ENCODE data around the gene SPRR2D.
"Not testable (repeated sequence)": the region's sequence is repeated elsewhere in the genome, so short reads cannot be mapped to it uniquely, and the experiment has no call there.

SPRR2D gene

GRCh38 chr1:153040950-153041631 lies at the start of gene SPRR2D:
Gene SPRR2D, minus strand, starts transcription at chr1:153041120. Its CDS starts 774 bp downstream, at chr1:153040346.
- DNase-seq: no peak

DNA sequence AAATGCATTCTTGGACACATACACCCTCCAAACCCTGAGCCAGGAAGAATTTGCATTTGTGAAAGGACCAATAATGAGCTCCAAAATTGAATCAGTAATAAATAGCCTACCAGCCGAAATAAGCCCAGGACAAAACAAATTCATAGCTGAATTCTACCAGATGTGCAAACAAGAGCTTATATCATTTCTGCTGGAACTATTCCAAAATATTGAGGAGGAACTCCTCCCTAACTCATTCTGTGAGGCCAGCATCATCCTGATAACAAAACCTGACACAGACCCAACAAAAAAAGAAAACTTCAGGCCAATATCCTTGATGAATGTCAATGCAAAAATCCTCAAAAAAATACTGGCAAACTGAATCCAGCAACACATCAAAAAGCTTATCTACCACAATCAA lies 46.7 kb upstream of the SPRR2D start:
- no peak for DNase-seq

DNA sequence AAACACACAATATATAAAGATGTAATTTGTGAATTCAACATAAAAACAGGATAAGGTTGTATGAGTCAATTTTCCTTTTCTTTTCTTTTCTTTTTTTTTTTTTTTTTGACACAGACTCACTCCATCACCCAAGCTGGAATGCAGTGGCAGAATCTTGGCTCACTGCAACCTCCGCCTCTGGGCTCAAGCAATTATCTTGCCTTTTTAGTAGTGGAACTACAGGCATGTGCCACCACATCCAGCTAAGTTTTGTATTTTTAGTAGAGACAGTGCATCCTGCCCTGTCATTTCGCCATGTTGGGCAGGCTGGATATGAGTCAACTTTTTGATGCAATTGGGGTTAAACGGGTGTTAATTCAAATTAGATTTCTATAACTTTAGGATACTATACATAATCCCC lies 40.8 kb upstream of the SPRR2D start:
- DNase-seq: no peak

- DNase-seq: no peak
Measured at GRCh38 chr1:153072806-153073726, 32.1 kb upstream of the SPRR2D start.

DNA sequence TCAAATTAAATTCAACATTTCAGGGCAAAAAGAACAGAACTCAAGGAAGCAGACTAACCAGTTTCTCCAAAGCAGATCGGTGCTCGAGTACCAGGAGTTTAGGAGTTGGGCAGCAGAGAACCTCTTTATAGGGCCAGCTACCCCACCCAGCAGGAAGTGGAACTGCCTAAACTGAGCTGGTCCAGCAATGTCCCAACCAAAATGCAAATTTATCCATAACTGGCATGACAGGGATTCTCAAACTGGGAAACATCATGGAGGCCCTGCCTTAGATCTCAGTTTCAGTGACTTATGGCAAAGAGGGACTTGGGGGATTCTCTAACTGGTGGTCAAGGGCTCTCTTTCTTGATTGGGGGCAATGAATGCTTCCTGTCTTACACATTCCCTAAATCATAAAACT lies 30.6 kb upstream of the SPRR2D start, which contains the start of gene SPRR2B:
Gene SPRR2B, minus strand, starts transcription at position 101 of the 400 bp plus-strand sequence. CDS start 772 bp downstream, outside the sequence.
- DNase-seq: no peak

DNA sequence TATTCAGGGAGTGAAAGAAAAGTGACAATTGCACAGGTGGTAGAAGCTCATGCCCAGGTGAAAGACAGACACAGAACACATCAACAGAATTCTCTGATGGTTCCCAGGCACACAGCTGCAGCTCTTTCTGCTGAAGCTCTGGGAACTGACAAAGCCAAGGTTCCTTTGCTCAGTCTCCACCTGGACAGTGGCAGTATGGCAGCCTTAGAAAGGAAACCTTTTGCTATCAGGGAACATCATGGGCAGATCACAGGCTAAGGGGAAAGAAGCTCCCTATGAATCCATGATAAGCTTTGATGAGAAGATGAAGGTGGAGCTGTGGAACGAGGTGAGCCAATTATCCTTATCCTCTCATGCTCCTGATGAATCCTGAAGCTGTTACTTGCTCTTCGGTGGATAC lies 29.3 kb upstream of the SPRR2D start:
- no peak for DNase-seq

DNA sequence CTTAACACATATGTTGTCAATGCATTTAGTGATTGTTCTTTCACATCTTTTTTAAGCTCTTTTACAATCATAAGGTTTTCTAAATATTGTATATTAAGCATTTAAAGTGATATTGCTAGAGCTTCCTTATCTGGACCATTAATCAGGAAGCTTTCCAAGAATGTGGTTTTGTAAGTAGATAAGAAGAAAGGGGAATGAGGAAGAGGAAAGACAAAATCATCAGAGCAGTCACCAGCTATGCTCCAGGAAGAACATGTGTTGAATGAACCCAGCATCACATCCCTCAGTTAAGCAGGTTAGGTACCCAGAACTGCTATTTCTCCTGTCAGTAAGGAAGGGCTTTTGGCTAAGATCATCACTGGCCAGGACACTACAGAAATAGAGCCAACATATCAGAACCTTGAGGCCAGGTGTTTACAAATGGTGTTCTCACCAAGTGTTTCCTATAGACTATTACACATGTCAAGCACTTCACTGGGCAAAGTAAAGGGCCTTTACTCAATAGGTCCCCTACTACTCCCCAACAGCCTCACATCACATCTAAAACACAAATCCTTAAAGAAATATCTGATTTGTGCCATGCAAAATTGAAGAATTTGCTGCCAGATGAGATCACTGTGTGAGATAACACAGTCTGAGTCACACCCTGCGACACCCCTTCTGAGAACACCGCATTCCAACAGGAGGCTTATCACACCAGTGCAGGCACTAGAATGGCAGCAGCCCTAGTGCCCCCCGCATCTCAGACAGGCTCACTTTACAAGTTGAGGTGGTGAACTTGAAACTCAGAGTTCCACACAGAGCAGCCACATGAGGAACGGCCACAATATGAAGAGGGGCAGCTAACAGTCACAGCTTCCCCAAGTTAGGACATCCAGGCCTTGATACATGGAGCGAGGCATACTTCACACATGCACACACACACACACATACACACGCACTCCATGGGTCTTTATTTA lies 18.2 kb upstream of the SPRR2D start:
- DNase-seq: no peak

DNA sequence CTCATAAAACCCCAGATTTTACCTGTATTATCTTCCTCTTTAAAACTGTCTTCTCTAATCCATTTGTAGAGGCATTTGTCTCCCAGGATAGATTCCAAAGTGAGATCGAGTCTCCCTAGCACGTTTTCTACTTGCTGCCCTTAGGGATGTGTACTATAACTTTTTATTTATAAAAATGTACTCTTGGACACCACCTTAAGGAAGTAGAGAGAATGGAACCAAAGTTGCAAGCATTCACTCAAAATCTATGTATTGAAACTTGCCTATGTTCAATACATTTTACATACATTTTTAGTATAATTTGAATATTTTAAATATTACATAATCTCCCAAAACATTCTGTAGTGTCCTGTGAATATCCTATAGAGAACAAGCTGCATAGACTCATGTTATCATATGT lies 17.2 kb upstream of the SPRR2D start:
- no peak for DNase-seq

DNA sequence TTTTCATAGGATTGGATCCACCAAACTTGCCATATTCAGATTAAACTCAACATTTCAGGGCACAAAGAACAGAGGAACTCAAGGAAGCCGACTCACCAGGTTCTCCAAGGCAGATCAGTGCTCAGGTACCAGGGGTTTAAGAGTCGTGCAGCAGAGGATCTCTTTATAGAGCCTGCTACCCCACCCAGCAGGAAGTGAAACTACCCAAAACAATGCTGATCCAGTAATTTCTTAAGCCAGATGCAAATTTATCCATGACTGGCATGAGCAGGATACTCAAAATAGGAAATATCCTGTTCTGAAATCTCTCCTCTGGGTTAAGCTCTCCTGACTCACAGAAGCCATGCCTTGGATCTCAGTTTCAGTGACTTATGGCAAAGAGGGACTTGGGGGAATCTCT lies 16.5 kb upstream of the SPRR2D start, which contains the start of gene SPRR2A:
Gene SPRR2A, minus strand, starts transcription at position 138 of the 400 bp plus-strand sequence. CDS start 777 bp downstream, outside the sequence.
- no peak for DNase-seq

DNA sequence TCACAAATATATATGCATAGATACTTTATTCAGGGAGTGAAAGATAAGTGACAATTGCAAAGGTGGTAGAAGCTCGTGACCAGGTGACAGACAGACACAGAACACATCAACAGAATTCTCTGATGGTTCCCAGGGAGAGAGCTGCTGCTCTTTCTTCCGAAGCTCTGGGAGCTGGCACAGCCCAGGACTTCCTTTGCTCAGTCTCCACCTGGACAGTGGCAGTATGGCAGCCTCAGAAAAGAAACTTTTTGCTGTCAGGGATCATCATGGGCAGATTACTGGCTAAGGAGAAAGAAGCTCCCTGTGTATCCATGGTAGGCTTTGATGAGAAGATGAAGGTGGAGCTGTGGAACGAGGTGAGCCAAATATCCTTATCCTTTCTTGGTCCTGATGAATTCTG lies 15.2 kb upstream of the SPRR2D start:
- not testable (repeated sequence) for DNase-seq

GRCh38 chr1:153049211-153049610 lies 8.3 kb upstream of the SPRR2D start:
- DNase-seq: no peak

DNA sequence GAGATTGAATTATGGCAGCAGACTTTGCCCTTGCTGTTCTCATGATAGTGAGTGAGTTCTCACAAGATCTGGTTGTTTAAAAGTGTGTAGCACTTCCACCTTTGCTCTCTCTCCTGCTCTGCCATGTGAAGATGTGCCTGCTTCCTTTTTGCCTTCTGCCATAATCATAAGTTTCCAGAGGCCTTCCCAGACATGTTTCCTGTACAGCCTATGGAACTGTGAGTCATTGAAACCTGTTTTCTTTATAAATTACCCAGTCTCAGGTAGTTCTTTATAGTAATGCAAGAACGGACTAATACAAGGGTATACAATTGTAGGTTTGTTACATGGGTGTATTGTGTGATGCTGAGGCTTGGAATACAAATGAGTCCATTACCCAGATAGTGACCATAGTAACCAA lies 5.7 kb downstream of the SPRR2D start:
- DNase-seq: no peak

DNA sequence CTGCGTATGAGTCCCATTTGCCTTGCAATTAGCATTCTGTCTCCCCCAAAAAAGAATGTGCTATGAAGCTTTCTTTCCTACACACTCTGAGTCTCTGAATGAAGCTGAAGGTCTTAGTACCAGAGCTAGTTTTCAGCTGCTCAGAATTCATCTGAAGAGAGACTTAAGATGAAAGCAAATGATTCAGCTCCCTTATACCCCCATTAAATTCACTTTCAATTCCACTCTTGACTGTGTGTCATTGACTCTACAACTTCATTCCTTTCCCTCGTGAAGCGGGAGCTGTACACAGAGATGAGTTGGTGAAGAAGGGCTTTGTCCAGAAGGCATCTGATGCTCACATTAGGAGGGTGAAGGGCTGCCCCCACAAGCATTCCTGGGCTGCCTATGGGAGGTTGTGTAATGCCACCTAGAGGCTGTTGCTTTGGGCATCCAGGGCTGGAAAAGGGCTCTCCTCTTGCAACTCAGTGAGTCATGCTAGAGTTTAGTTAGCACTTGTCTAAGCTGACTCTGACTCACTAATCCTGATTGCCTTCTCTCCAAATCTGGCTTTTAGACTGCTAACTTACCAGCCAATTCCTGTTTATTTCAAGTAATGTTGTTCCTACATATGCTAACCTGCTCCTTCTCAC lies 8.1 kb downstream of the SPRR2D start:
- peak; percentile 14 for DNase-seq

GRCh38 chr1:153032073-153032472 lies 8.8 kb downstream of the SPRR2D start:
- no peak for DNase-seq

GRCh38 chr1:153030895-153031294 lies 10.0 kb downstream of the SPRR2D start, which contains the start of gene SPRR1B:
Gene SPRR1B, plus strand, starts transcription at chr1:153031203. Its CDS starts 1,143 bp downstream, at chr1:153032346.
- no peak for DNase-seq

DNA sequence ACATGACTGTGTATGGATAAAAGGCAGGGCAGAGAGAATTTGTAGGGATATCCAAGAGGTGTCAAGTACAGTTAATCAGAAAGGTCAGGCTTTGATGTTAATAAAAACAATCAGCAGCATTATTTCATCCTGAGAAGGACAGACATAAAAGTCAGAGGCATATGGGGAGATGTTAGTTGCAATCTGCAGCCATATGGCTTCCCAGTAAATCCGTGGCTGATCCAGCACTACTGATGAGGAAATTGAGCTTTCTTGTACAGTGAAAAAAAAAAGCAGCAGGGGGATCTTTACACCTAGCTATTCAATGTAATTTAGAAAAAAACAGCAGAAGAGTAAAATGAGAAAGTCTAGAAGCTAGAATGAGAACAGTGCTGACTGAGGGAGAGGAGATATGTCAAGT lies 12.2 kb downstream of the SPRR2D start:
- DNase-seq: no peak

- no peak for DNase-seq
Measured at GRCh38 chr1:153025797-153026196, 15.1 kb downstream of the SPRR2D start.

GRCh38 chr1:153024413-153024812 lies 16.5 kb downstream of the SPRR2D start:
- no peak for DNase-seq

DNA sequence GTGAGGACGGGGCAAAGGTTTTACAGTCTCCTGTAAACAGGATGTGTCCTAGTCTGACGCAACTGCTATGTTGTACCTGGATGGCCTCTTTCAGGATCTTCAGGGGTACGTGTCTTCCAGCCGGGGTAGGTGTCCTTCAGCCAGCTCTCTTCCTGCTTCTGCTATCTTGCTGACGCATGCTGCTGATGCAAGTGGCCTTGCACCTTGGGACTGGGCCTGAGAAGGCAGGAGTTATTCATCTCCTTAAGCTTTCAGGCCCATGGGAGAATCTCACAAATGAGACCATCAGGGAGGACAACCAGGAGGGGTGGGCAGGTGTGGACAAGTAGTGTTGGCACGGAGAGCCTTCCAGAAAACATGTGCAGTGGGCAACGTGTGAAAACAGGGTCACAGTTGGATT lies 17.8 kb downstream of the SPRR2D start:
- no peak for DNase-seq

GRCh38 chr1:153022340-153022739 lies 18.6 kb downstream of the SPRR2D start:
- DNase-seq: not testable (repeated sequence)

- DNase-seq: not testable (repeated sequence)
Measured at GRCh38 chr1:153021829-153022228, 19.1 kb downstream of the SPRR2D start.

DNA sequence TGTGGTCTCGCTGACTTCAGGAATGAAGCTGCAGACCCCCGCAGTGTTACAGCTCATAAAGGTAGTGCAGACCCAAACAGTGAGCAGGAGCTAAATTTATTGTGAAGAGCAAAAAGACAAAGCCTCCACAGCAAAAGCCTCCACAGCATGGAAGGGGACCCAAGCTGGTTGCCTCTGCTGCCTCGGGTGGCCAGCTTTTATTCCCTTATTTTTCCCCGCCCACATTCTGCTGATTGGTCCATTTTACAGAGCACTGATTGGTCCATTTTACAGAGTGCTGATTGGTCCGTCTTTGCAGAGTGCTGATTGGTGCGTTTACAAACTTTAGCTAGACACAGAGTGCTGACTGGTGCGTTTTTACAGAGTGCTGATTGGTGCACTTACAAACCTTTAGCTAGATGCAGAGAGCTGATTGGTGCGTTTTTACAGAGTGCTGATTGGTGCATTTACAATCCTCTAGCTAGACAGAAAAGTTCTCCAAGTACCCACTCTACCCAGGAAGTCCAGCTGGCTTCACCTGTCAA lies 29.6 kb downstream of the SPRR2D start:
- not testable (repeated sequence) for DNase-seq

Measured in activated CD4-positive, alpha-beta T cell treated with anti-CD3 and anti-CD28 coated beads, Interleukin-10, Interleukin-2, amounts not matched to agents 100 ng/mL and 50 ng/mL, durations not matched to agents 16 hours and 8 hours (primary cell).